Measurements from ENCODE around the gene MICALL2. TPM values are rescaled to one million over a fixed set of nuclear protein-coding genes. Genes with fewer than 3 reads are reported as not detected.

The MICALL2 gene
- total RNA-seq, 1 donor from 2014 or later: 18.9 TPM

GRCh38 chr7:1408466-1408865 is 50.8 kb downstream of the MICALL2 start:
- no peaks in the 10 kb centered on the region for H3K9me3 Mint-ChIP-seq
- peaks cover 68% of the 10 kb centered on the region for H3K27me3 Mint-ChIP-seq (ENCODE audit: low read depth)
- no peaks in the 10 kb centered on the region for H3K36me3 Mint-ChIP-seq
- H3K4me3 Mint-ChIP-seq: no peak overlapping the region
- H3K4me1 Mint-ChIP-seq: peaks cover 7% of the 10 kb centered on the region
- no peak overlapping the region for H3K27ac Mint-ChIP-seq
- DNase-seq (ENCODE audit: low spot score in 2 of 2, unreplicated experiment in 2 of 2): no peak
- no peak for TF ChIP-seq CTCF (IDR thresholded peaks at IDR 0.05; ENCODE audit: unreplicated experiment)

- Mint-ChIP-seq H3K4me3 (no peak overlapping the region), H3K36me3 (no peaks in the 10 kb centered on the region), H3K27ac (no peak overlapping the region), H3K27me3 (ENCODE audit: low read depth) (peaks cover 71% of the 10 kb centered on the region), H3K9me3 (no peaks in the 10 kb centered on the region), H3K4me1 (peaks cover 5% of the 10 kb centered on the region)
- no peak for DNase-seq (ENCODE audit: low spot score in 2 of 2, unreplicated experiment in 2 of 2)
- TF ChIP-seq CTCF (IDR thresholded peaks at IDR 0.05; ENCODE audit: unreplicated experiment): no peak
These were observed 51.4 kb downstream of the MICALL2 start for GRCh38 chr7:1407892-1408291.

- H3K27me3 Mint-ChIP-seq (ENCODE audit: low read depth): peaks cover 87% of the 10 kb centered on the region
- no peak for TF ChIP-seq CTCF (IDR thresholded peaks at IDR 0.05; ENCODE audit: unreplicated experiment)
- peaks cover 5% of the 10 kb centered on the region for H3K4me1 Mint-ChIP-seq
- no peak overlapping the region for H3K27ac Mint-ChIP-seq
- peaks cover 3% of the 10 kb centered on the region for H3K9me3 Mint-ChIP-seq
- H3K36me3 Mint-ChIP-seq: peaks cover 3% of the 10 kb centered on the region
- H3K4me3 Mint-ChIP-seq: no peak overlapping the region
- no peak for DNase-seq (ENCODE audit: low spot score in 2 of 2, unreplicated experiment in 2 of 2)
These were observed 54.2 kb downstream of the MICALL2 start for GRCh38 chr7:1404898-1405548.

GRCh38 chr7:1404460-1404809 is 54.8 kb downstream of the MICALL2 start:
- peaks cover 5% of the 10 kb centered on the region for H3K4me1 Mint-ChIP-seq
- H3K4me3 Mint-ChIP-seq: no peak overlapping the region
- peaks cover 3% of the 10 kb centered on the region for H3K9me3 Mint-ChIP-seq
- no peak overlapping the region for H3K27ac Mint-ChIP-seq
- no peak for TF ChIP-seq CTCF (IDR thresholded peaks at IDR 0.05; ENCODE audit: unreplicated experiment)
- peaks cover 89% of the 10 kb centered on the region for H3K27me3 Mint-ChIP-seq (ENCODE audit: low read depth)
- peaks cover 3% of the 10 kb centered on the region for H3K36me3 Mint-ChIP-seq
- no peak for DNase-seq (ENCODE audit: low spot score in 2 of 2, unreplicated experiment in 2 of 2)

GRCh38 chr7:1403638-1404459 is 55.4 kb downstream of the MICALL2 start:
- H3K4me3 Mint-ChIP-seq: peak overlapping the region; percentile 21
- no peak overlapping the region for H3K27ac Mint-ChIP-seq
- peaks cover 3% of the 10 kb centered on the region for H3K36me3 Mint-ChIP-seq
- no peak for TF ChIP-seq CTCF (IDR thresholded peaks at IDR 0.05; ENCODE audit: unreplicated experiment)
- peaks cover 5% of the 10 kb centered on the region for H3K4me1 Mint-ChIP-seq
- DNase-seq (ENCODE audit: low spot score in 2 of 2, unreplicated experiment in 2 of 2): peak in 1 of 2 experiments; percentile 59
- H3K27me3 Mint-ChIP-seq (ENCODE audit: low read depth): peaks cover 89% of the 10 kb centered on the region
- peaks cover 3% of the 10 kb centered on the region for H3K9me3 Mint-ChIP-seq
